Limb (tissue), 2 donors: ENCODE data around the gene STRIP1.

Experiments
- DNase-seq, 2 donors: peaks; one replicate each; pipeline ENCODE4 v3.0.0-alpha.2; 2016; ENCODE audit errors: extremely low spot score in 2 of 2

Gene STRIP1

DNA sequence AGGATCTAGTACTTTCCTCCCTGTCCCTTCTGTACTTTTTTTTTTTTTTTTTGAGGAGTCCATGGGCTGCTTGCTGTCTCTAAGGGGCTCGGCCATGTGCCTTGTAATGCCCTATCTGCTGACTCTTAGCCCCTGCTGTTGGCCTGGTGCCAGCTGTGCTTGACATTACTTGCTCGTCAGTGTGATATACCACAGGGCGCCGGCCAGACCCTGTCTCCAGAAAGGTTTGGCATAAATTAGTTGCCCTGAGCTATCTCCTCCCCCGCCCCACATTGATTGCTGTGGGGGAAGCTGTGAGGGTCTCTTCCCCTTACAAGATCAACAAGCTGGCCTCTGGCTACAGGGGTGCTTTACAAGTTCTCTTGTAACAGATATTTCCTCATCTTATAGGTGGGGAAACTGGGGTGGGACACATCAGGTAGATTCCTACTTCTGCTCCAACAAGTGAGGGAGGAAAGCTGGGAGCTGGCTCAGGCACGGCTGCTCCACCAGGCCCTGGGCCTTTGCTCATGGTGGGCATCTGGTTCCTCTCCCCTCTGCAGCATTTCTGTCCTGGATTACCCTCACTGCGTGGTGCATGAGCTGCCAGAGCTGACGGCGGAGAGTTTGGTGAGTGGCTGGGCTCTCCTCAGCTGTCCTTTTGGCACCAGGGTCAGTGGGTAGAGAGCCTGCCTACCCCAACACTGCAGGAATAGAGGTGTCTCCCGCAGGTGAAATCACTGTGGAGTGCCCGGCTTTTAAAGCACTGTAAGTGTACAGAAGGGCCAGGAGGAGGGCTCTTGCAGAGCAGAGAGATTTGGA is 15.6 kb downstream of the STRIP1 start:
- no peak for DNase-seq

DNA sequence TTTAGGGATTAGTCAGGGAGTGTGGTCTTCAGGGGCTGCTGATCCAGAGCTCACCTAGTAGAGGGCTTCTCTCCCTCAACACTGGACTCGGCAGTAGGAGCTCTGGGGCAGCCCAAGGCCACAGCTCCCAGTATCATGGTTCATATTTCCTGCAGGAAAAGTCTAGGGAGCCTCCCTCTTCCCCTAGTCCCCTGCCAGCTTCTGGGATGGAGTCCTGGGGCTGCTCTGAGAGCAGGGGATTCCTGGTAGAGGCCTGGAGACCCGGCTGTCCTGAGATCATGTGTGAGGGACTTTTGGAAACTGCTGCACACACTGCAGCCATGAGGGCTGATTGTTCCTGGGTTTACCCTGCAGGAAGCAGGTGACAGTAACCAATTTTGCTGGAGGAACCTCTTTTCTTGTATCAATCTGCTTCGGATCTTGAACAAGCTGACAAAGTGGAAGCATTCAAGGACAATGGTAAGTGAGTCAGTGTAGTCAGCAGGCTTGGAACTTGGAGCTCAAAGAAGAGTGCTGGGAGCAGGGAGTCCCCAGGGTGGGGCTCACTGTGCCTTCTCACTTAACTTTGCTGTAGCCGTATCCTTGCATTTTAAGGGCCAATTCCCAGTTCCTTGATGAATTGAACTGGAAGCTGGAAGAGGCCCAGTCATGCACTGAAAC is 16.3 kb downstream of the STRIP1 start:
- DNase-seq, result no peak

DNA sequence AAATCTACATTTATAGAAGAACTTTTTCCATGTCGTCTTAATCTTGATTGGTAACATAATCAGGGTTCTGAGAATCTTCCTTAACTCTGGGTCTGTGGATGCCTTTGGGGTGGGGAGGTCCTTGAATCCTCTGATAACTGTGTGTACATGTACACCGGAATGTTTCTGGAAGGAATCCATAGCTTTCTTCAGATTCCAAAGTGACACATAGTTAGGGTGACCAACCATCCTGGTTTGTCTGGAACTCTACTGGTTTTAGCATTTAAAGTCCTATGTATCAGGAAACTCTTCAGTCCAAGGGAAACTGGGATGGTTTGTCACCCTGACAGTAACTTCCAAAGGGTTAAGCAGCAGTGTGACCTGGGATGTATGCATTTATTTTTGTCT is 16.8 kb downstream of the STRIP1 start:
- no peak for DNase-seq

DNA sequence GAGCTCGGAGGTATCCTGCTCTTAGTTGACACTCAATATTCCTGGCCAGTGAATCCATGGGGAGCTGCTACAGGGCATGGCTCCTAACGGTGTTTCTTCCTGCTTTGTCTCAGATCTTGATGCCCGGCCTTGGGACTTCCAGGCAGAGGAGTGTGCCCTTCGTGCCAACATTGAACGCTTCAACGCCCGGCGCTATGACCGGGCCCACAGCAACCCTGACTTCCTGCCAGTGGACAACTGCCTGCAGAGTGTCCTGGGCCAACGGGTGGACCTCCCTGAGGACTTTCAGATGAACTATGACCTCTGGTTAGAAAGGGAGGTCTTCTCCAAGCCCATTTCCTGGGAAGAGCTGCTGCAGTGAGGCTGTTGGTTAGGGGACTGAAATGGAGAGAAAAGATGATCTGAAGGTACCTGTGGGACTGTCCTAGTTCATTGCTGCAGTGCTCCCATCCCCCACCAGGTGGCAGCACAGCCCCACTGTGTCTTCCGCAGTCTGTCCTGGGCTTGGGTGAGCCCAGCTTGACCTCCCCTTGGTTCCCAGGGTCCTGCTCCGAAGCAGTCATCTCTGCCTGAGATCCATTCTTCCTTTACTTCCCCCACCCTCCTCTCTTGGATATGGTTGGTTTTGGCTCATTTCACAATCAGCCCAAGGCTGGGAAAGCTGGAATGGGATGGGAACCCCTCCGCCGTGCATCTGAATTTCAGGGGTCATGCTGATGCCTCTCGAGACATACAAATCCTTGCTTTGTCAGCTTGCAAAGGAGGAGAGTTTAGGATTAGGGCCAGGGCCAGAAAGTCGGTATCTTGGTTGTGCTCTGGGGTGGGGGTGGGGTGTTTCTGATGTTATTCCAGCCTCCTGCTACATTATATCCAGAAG is 19.4 kb downstream of the STRIP1 start:
- peak; percentile 28 to 86 for DNase-seq

DNA sequence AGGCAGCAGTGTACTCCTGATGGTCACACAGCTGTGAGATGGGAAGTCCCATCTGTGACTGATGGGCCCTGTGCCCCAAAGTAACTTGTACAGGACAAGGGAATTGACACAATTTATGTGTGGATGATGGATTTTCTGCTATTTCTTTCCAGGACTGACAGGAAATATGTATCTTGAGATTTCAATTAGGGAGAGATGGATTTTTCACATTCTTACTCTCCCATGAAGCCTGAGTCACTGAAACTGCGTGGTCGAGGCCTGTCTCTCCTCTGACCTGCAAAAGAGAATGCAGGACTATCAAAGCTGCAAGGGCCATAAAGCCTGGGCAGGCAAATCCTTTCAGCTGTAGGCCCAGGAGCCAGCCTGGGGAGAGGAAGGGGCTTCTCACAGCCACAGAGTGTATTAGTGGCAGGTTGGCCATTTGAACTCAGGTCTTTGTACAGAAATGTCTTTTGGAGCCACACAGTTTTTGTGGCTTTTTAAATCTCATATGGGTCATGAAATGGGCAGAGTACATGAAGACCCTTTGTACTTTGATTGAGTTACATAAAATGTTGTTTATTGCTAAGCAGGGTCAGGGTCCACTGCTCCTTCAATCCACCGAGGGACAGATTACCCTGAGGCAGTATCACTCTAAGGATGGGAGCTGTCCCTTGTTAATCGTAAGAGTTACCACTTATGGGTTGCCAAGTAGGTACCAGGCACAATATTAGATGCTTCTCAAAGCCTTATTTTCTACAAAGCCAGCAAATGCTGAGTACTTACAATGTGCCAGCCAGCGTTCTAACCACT is 21.3 kb downstream of the STRIP1 start:
- DNase-seq, result no peak

DNA sequence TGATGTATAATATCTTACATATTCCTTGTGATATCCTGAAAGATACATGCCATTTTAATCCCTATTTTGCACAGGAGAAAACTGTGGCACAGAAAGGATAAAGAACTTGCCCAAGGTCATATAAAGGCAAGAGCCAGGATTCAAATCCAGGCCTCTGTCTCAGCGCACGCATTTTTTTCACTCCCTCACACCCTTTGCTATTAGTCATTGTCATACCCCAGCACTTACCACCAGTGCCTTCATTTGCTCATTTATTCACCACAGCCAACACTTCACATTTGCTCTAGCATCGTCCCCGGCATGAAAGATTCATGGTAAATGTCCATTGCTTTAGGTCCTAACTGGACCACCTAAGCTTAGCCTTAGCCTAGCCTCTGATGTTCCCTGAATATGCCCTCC is 21.9 kb downstream of the STRIP1 start:
- no peak for DNase-seq

DNA sequence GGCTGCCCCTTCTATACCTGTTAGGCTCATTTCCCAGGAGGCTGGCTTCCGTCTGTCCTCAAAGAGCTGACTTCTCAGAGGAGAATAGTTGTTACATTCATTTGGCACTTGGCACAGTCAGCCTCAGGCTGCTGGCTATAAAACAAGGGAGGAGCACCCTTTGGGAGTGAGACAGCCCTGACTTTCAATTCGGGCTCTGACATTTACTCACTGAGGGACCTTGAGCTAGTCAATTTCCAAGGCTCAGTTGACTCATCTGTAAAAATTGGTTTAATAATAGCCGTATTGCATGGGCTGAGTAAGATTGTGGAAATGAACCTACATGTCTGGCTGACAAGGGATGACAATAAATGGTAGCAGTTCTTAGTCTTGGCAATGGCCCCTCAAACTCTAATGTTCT is 22.4 kb downstream of the STRIP1 start:
- no peak for DNase-seq

DNA sequence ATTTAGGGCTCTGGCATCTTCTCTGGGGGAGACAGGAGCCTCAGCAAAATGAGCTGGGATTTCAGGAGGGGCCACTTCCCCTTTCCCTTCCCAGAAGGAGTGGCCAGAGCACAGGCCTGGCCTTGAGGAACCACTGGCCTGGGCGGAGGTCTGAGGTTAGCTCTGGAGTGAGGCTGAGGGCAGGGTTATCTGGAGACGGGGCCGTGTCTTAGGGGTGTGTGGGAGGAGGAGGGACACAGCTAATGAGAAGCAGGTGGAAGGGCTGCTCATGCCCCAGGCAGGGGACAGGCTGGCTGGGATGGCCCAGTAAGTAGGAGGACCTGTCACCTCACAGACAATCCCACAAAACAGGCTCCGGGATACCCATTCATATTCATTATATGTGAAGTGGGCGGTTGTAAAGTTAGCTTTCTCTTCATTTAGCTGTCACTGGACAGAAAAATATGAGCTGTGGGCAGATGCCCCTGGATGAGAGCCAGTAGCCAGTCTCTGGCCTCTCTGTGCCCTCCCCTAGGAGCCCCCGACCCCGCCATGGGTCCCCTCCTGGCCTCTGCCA is 23.6 kb downstream of the STRIP1 start:
- no peak for DNase-seq

DNA sequence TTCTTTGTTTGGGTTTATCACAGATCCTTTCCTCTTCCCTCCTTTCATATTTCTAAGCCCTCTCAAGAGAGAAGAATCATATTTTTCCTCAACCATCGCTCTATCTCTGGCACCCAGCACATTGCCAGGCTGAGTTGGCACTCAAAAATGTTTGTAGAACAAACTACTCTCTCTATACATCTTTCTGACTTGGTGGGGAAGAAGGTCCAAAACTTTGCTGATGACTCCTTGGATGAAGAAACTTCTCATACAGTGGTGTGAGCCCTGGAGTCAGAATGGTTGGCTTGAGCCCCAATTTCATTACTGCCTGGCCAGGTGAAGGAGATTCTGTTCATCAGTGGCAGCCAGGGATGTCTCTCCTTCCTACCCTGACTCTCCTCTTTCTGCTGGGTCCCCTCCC is 24.2 kb downstream of the STRIP1 start:
- no peak for DNase-seq

DNA sequence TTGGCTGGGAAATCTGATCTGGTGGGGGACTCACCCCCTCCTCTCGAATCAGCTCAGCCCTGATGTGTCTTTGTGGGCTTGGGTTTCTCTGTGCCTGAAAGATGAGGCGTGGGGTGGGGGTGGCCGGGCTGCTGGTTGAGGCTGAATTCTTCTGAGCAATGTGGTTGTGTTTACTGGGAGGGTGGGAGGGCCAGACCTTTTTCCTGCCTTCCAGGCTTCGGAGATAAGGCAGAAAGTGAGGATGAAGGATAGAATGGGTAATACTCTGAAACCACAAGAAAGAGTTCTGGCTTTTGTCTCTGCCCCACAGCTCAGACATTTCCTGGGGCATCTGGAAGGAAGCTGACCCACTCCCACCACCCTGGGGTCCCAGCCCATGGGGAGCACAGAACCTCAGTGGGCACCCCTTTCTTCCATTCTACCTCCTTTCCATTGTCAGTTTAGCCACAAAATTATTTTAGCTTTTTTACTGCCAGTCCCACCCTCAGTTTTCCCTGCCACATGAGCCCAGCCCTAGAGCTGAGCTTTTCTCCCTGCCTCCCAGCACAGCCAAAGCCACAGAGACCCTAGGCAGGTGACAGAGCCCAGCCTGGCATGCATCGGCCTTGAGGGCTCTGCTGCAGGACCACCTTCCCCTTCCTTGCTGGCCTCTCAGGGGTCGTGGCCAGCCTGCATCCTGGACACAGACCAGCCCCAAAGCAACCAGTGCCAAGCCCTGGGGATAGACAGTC is 24.9 kb downstream of the STRIP1 start:
- DNase-seq, result no peak

DNA sequence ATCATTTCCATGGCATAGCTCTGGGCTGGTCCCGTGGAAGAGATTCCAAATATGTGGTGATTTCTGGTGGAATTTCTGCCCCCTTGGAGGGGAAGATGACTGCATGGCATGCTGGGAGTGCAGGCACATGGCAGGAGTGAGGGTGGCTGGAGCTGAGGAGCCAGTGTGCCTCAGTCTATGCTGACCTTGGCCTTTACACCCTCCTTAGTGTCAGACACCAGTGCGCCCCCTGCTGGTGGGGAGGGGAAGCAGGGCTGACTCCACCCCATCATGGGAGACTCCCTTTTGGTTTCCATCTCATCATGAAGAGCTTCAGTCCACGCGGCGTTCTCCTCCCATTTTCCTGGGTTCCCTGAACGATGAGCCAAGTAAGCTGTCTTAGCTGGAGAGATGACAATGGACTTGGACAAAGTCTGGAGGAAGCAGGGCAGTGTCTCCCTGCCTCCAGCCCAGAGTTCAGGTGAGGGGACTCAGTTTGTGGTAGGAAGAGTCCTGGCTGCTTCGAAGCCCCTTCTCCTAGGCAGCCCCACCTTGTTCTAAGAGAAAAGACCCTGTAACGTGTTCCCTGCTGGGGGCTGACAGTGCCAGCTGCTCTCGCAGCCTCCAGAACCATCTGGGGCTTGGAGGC is 25.7 kb downstream of the STRIP1 start:
- no peak for DNase-seq

DNA sequence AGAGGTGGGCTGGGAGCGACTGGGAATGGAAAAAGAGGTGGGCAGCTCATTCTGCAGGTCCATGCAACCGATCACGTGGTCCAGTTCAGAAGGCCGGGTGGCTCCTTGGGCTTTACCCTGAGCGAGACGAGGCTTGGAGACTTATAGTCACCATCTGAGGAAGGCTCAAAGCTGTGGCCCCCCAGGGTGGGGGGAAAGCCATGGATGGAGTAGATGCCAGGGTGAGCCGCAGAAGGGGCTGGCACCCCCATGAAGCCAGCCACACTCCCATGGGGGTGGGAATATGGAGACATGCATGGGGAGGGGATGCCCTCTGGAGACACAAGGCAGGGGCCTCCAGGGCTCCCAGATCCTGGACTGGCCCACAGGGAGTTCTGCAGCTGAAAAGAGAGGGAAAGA is 26.2 kb downstream of the STRIP1 start:
- no peak for DNase-seq

DNA sequence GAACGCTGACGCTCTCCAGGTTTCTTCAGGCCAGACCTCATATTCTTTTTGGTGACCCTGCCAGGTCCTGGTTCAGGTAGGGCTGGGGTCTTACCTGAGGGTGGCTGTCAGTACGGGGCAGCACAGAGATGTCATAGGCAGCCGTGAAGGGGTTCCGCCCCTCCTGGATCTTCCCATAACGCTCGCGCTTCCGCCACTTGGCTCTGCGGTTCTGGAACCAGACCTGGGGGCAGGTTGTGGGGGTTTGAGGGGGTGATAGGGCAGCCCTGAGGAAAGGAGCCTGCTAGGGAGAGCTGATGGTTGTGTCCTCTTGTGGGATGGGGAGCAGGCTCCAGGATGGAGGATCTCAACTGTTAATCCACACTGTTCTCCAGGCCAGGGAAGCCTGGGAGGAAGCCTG is 26.9 kb downstream of the STRIP1 start:
- no peak for DNase-seq

DNA sequence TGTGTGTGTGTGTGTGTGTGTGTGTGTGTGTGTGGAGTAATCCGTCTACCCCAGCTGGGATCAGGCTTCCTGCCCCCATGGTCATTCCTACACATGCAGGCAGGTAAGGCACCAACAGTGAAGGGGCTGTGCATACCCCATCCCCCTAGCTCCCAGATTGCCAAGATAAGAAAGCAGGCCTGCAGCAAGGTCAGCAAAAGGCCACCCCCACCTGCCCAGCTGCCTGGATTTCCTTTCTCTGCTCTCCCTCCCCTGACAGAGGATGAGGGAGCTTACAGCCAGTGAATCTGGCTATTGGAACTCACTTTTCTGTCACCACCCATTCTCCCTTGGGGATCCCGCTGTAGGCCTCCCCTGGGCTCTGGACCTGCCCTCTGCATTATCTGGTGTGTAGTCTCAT is 28.2 kb downstream of the STRIP1 start:
- DNase-seq, result no peak

DNA sequence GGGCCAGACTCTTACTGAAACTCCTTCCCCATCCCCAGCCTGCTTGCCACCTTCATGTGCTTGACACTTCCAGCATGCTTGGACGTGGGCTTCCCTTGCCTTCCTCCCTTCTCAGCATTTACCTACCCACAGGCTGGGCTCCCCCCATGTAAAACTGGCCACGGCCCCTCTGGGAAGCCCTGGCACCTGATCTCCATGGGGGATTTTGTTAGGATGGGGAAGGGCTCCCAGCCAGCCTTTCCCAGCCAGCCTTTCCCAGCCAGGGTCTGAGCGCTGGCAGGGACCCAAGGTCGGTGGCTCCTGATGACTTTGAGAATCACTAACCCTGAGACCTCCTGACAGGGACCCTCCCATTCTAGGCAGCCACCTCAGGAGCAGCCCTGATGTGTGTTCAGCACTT is 29.4 kb downstream of the STRIP1 start:
- no peak for DNase-seq

DNA sequence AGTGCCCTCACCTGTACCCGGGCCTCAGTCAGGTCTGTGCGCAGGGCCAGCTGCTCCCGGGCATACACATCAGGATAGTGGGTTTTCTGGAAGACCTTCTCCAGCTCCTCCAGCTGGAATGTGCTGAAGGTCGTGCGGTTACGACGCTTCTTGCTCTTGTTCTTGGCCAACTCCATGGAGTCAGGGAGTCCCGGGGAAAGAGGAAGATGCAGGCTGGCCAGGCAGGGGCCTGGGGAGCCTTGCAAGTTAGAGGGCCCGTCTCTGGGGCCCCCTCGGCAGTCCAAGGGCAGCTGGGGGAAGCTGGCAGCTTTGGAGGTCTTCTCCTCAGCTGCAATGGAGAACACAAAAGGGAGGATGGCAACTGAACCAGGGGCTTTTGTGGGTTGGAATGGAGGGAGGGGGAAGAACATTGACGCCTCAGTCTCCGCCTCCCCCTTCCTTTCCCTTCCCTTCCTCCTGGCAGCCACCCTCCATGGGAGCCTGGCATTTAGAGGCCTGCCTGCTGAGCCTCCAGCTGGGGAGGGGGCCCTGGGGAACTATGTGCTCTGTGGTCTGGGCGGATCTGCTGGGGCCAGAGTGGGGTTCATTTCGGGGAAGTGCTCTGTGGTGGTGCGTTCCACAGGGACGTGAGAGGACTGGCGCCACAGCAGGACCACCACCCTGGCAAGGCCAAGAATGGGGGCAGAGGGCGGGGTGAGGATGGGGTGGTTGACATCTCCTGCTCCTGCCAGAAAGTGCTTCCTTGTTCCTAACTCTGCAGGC is 30.3 kb downstream of the STRIP1 start:
- DNase-seq, result no peak

DNA sequence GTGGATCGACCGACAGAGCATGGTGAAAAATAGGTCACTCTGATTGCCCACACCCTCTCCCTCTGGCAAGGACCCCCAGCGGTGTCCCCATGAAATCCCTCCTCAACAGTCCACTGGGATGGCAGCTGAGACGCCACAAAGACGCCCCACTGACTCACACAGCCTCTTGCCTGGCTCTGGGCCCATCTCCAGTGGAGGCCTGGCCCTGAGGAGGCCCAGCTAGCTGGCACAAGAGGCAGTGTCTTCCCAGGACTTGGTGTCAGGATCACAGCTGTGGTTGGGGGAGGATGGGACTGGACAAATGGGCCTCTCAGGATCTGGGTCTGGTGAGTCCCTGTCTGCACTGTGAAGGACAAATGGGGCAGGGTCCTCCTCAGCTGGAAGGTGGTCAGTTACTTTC is 31.4 kb downstream of the STRIP1 start:
- no peak for DNase-seq

DNA sequence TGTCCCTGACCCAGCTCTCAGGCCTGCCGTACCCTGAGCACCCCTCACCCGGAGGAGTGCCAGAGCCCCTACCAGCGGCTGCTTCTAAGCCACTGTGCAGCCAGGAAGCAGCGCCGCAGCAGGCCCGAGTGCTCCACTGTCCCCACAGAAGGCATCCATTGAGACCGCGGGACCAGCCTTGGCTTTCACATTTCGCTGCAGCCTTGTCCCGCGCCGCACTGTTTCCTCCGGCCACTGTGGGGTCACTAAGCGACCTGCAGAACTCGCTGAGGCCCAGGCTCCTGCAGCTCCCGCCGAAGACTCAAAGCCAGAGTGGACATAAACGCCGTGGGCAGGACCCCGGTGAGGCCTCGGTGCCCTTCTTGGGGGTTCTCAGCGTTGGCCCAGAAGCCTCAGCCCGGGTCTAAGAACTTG is 33.1 kb downstream of the STRIP1 start:
- DNase-seq, result peak in 1 of 2 donors; percentile 47
